Transverse colon (tissue), 4 donors: ENCODE data around the gene TUBA3E. TPM values are rescaled to one million over a fixed set of nuclear protein-coding genes. Genes with fewer than 3 reads are reported as not detected.
"Not testable (repeated sequence)": the region's sequence is repeated elsewhere in the genome, so short reads cannot be mapped to it uniquely, and the experiment has no call there.

ENCODE experiments used
- DNase-seq: peaks from one replicate; pipeline ENCODE4 v3.0.0-alpha.2; 2019
- H3K27ac ChIP-seq, 4 donors: fragments of 200-600 bp; sonication (generic); 2 replicates each; pipeline ENCODE4 v1.5.1; 2016 to 2018; ENCODE audit warnings: inconsistent platforms in 4 of 4
- H3K27me3 ChIP-seq: fragments of 200-600 bp; sonication (generic); 2 replicates; pipeline ENCODE4 v1.5.1; 2017; ENCODE audit warnings: inconsistent platforms
- H3K36me3 ChIP-seq, 4 donors: fragments of 200-600 bp; sonication (generic); 2 replicates each; pipeline ENCODE4 v1.5.1; 2017 to 2019; ENCODE audit warnings: inconsistent platforms in 4 of 4
- H3K4me1 ChIP-seq, 4 donors: fragments of 200-600 bp; sonication (generic); 2 replicates each; pipeline ENCODE4 v1.5.1; 2017 to 2020; ENCODE audit warnings: inconsistent platforms in 4 of 4
- H3K4me3 ChIP-seq, 4 donors: fragments of 200-600 bp; sonication (generic); 1 replicate in 1 of 4; 2 replicates in 3 of 4; pipeline versions ENCODE4 v1.5.1 to v1.6.1; 2017 to 2019; ENCODE audit warnings: inconsistent platforms in 4 of 4
- H3K9me3 ChIP-seq, 2 donors: fragments of 200-600 bp; sonication (generic); 2 replicates each; pipeline ENCODE4 v1.5.1; 2017 to 2019; ENCODE audit warnings: inconsistent platforms in 2 of 2
- EP300 ChIP-seq: sonication (generic); formaldehyde crosslinking; IDR thresholded peaks from one replicate; pipeline ENCODE4 v1.6.1; 2017; ENCODE audit warnings: antibody characterized with exemption, low read depth
- POLR2A ChIP-seq: fragments of 450-650 bp; IDR thresholded peaks from one replicate; pipeline ENCODE4 v1.6.1; 2016; ENCODE audit warnings: antibody characterized with exemption, mild to moderate bottlenecking, moderate library complexity
- POLR2AphosphoS5 ChIP-seq, 3 donors: sonication (generic); formaldehyde crosslinking; IDR thresholded peaks; one replicate each; pipeline ENCODE4 v1.6.1; 2016; ENCODE audit warnings: antibody characterized with exemption in 3 of 3
- WGBS, 2 donors: methylation state at CpG; one replicate each; pipeline ENCODE4 v1.1.5; 2018; ENCODE audit warnings: low coverage in 1 of 2; 5-methylcytosine and 5-hydroxymethylcytosine counted together
- in situ Hi-C, 4 donors: fragments of 200-750 bp; cut with MboI; loops; one replicate each; pipeline versions ENCODE4 v1.15.0 to v1.15.1; 2017; ENCODE audit warnings: low sequenced_read_pairs in 3 of 4, low pct_ligation_motif_present in 1 of 4, low pct_unique_long_range_greater_than_20kb in 1 of 4
- intact Hi-C: fragments of 100-400 bp; cut with DNase I; formaldehyde crosslinking; loops from one replicate; pipeline ENCODE4 v1.15.1; 2023; ENCODE audit warnings: low total_unique reads
- total RNA-seq, 4 donors: library from RNA; depleted of rRNA; stranded (reverse); fragments of >200 nt; gene quantifications; one replicate each; pipeline ENCODE4 v1.1.0, GENCODE V29; 2016
- TF ChIP-seq, protein P1 (sequence below), 5 experiments: fragments of 200-600 bp in 3 of 5; fragments of 450-650 bp in 2 of 5; sonication (generic) in 3 of 5; IDR thresholded peaks; 1 replicate in 2 of 5; 2 replicates in 3 of 5; pipeline ENCODE4 v1.5.1; 2016 to 2017; ENCODE audit warnings: antibody characterized with exemption in 5 of 5, inconsistent platforms in 3 of 5, mild to moderate bottlenecking in 2 of 5, moderate library complexity in 1 of 5

TUBA3E gene
- total RNA-seq, 4 donors from 2014 or later, result 0.27 TPM; not detected in 3

DNA sequence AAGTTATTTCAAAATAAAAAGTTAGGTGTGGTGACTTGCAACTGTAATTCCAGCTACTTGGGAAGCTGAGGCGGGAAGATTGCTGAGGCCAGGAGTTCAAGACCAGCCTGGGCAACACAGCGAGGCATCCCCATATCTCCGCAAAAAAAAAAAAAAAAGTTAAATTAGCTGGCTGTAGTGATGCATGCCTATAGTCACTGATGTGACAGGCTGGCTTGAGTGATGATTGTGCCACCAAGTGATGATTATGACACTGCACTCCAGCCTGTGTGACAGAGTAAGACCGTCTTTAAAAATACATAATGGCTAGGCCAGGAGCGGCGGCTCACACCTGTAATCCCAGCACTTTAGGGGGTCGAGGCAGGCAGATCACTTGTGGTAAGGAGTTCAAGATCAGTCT lies 28.3 kb downstream of the TUBA3E start:
- WGBS, 2 donors, result 97 to 100% methylated on average over 3 to 7 of the region's 7 CpGs
- intact Hi-C loops (no loop called here), in situ Hi-C loops (loop anchor here in 3 of 4 donors (10.0 to 25.0 kb wide), 2 partner anchors 165 to 167 kb away; partner anchors contain the start of gene IMP4 (in 2 of the 3))
- Histone ChIP-seq H3K36me3 (peaks cover 0 to 36% (median 15%) of the 10 kb centered on the region in 4 donors), H3K27ac (no peak overlapping the region), H3K9me3 (no peaks in the 10 kb centered on the region), H3K4me1 (no peaks in the 10 kb centered on the region), H3K4me3 (no peak overlapping the region), H3K27me3 (no peaks in the 10 kb centered on the region)
- DNase-seq, result no peak
- TF ChIP-seq POLR2A (no peak), EP300 (no peak), POLR2AphosphoS5 (IDR thresholded peaks at IDR 0.05) (no peak)
- TF ChIP-seq, protein P1, sequence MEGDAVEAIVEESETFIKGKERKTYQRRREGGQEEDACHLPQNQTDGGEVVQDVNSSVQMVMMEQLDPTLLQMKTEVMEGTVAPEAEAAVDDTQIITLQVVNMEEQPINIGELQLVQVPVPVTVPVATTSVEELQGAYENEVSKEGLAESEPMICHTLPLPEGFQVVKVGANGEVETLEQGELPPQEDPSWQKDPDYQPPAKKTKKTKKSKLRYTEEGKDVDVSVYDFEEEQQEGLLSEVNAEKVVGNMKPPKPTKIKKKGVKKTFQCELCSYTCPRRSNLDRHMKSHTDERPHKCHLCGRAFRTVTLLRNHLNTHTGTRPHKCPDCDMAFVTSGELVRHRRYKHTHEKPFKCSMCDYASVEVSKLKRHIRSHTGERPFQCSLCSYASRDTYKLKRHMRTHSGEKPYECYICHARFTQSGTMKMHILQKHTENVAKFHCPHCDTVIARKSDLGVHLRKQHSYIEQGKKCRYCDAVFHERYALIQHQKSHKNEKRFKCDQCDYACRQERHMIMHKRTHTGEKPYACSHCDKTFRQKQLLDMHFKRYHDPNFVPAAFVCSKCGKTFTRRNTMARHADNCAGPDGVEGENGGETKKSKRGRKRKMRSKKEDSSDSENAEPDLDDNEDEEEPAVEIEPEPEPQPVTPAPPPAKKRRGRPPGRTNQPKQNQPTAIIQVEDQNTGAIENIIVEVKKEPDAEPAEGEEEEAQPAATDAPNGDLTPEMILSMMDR (IDR thresholded peaks at IDR 0.05), result no peak

GRCh38 chr2:130169163-130169562 lies 29.1 kb downstream of the TUBA3E start:
- H3K4me1 ChIP-seq, H3K9me3 ChIP-seq, H3K27ac ChIP-seq, DNase-seq, H3K4me3 ChIP-seq, intact Hi-C loops, H3K27me3 ChIP-seq: not testable (repeated sequence)
- 75 to 88% methylated on average over 1 to 3 of the region's 3 CpGs for WGBS, 2 donors
- peaks cover 0 to 40% (median 19%) of the 10 kb centered on the region in 4 donors for H3K36me3 ChIP-seq
- in situ Hi-C loops, result loop anchor here in 2 of 4 donors (25.0 kb wide), 1 partner anchor 168 kb away; the partner anchor contains the start of gene IMP4 (in 2 of the 2)

DNA sequence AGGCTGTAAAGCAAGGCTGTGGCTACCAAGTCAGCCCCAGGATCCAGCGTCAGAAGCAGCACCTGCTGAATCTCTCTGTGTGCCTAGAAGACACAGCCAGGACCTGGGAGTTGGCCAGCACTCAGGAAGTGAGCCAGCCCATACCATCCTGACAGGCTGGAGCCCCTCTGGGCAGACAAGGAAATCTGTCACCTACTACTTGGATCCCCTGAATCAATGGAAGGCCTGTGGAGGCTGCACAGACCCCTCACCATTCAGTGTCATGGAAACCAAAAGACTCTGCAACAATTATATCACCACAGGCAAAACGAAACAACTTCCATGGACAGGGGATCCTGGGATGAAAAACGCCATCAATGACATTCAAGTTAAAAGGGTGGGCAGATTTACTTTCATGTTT lies 31.6 kb downstream of the TUBA3E start:
- H3K27me3 ChIP-seq, H3K9me3 ChIP-seq, DNase-seq, H3K27ac ChIP-seq, H3K4me3 ChIP-seq, intact Hi-C loops, H3K4me1 ChIP-seq: not testable (repeated sequence)
- in situ Hi-C loops, result loop anchor here in 2 of 4 donors (25.0 kb wide), 1 partner anchor 171 kb away; the partner anchor contains the start of gene IMP4 (in 2 of the 2)
- H3K36me3 ChIP-seq, result peaks cover 0 to 50% (median 23%) of the 10 kb centered on the region in 4 donors
- WGBS, 2 donors, result 75 to 92% methylated on average over 2 to 3 of the region's 3 CpGs

GRCh38 chr2:130165293-130166016 lies 32.8 kb downstream of the TUBA3E start:
- H3K27me3 ChIP-seq, result no peaks in the 10 kb centered on the region
- peaks cover 0 to 49% (median 23%) of the 10 kb centered on the region in 4 donors for H3K36me3 ChIP-seq
- intact Hi-C loops, result no loop called here
- H3K4me3 ChIP-seq, result no peak overlapping the region
- in situ Hi-C loops, result loop anchor here in 2 of 4 donors (25.0 kb wide), 1 partner anchor 172 kb away; the partner anchor contains the start of gene IMP4 (in 2 of the 2)
- H3K27ac ChIP-seq, result no peak overlapping the region
- no peak for DNase-seq
- TF ChIP-seq EP300 (no peak), POLR2A (no peak), POLR2AphosphoS5 (IDR thresholded peaks at IDR 0.05) (no peak)
- TF ChIP-seq, protein P1 (IDR thresholded peaks at IDR 0.05), result no peak
- no peaks in the 10 kb centered on the region for H3K9me3 ChIP-seq
- no peaks in the 10 kb centered on the region for H3K4me1 ChIP-seq
- WGBS, 2 donors, result 94 to 95% methylated on average over 6 to 8 of the region's 8 CpGs

- Histone ChIP-seq H3K36me3 (peaks cover 0 to 42% (median 21%) of the 10 kb centered on the region in 4 donors), H3K4me1 (no peaks in the 10 kb centered on the region), H3K27ac (no peak overlapping the region), H3K9me3 (no peaks in the 10 kb centered on the region), H3K4me3 (no peak overlapping the region), H3K27me3 (no peaks in the 10 kb centered on the region)
- intact Hi-C loops, result no loop called here
- in situ Hi-C loops, result loop anchor here in 2 of 4 donors (25.0 kb wide), 1 partner anchor 174 kb away; the partner anchor contains the start of gene IMP4 (in 2 of the 2)
- DNase-seq, result no peak
- TF ChIP-seq POLR2A (no peak), POLR2AphosphoS5 (IDR thresholded peaks at IDR 0.05) (no peak), EP300 (no peak)
- TF ChIP-seq, protein P1 (IDR thresholded peaks at IDR 0.05), result no peak
- WGBS, 2 donors, result 91% methylated on average over 9 of the region's 9 CpGs; no CpG with 5 or more reads in 1 of the 2 donors
Observed at GRCh38 chr2:130162968-130163367, 35.3 kb downstream of the TUBA3E start.

DNA sequence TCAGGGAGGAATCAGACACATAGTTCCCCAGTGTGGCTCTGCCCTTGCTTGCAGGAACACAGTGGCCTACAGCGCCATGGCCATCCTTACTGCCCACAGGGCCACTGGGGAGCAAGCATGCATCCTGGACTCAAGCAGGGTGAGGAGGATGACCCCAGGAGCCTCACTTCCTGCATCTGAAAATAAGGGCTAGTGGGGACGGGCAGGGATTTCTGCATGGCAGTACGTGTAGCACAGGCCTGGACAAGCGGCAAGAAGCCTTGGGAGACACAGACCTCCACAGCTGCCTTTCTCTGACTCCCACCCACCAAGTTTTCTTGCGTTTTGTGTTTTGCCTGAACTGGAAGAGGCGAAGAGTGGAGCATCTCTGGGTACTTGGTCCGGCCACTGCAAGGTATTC lies 35.8 kb downstream of the TUBA3E start:
- DNase-seq, intact Hi-C loops: not testable (repeated sequence)

More for the DNA sequence above, 35.8 kb downstream of the TUBA3E start:
- not testable (repeated sequence) for H3K9me3 ChIP-seq, H3K4me3 ChIP-seq, H3K27ac ChIP-seq, H3K27me3 ChIP-seq, H3K4me1 ChIP-seq
- in situ Hi-C loops, result loop anchor here in 2 of 4 donors (25.0 kb wide), 1 partner anchor 175 kb away; the partner anchor contains the start of gene IMP4 (in 2 of the 2)
- peaks cover 0 to 39% (median 19%) of the 10 kb centered on the region in 4 donors for H3K36me3 ChIP-seq
- 93% methylated on average over 7 of the region's 7 CpGs; no CpG with 5 or more reads in 1 of the 2 donors for WGBS, 2 donors
